ENCODE data around the gene GATAD2B.

Gene GATAD2B

GRCh38 chr1:153796786-153797659 lies 125.7 kb downstream of the GATAD2B start:
- no CpG with 5 or more reads among the region's 26 CpGs for WGBS (ENCODE audit: extremely low coverage, insufficient coverage, insufficient read length)
- Histone ChIP-seq H3K9me3 (ENCODE audit: insufficient read depth, low read depth, low read length) (no peaks in the 10 kb centered on the region), H2AK5ac (ENCODE audit: low read length) (no peak overlapping the region), H2AFZ (ENCODE audit: insufficient read depth, low read length, poor library complexity) (no peak overlapping the region), H3K23ac (ENCODE audit: low read length) (no peak overlapping the region), H3K14ac (ENCODE audit: low read length) (no peak overlapping the region), H3K4me2 (ENCODE audit: low read length) (no peak overlapping the region), H2BK12ac (ENCODE audit: low read length) (no peak overlapping the region), H3K27me3 (ENCODE audit: insufficient read depth, low read length) (no peaks in the 10 kb centered on the region), H3K79me1 (ENCODE audit: low read length) (no peaks in the 10 kb centered on the region), H3K9ac (ENCODE audit: low read length) (no peak overlapping the region), H3K36me3 (ENCODE audit: control insufficient read depth in 1 of 2, insufficient read depth in 2 of 2, low read length in 2 of 2) (peaks cover 14 to 16% of the 10 kb centered on the region in 2 experiments), H4K12ac (ENCODE audit: low read depth, low read length) (no peak overlapping the region), H3K4me1 (ENCODE audit: control insufficient read depth in 1 of 2, insufficient read depth in 2 of 2, low read length in 2 of 2) (no peaks in the 10 kb centered on the region), H3K27ac (ENCODE audit: low read depth, low read length) (no peak overlapping the region), H3K18ac (ENCODE audit: low read length) (no peak overlapping the region), H3K79me2 (ENCODE audit: control insufficient read depth, insufficient read depth, low read length, poor library complexity) (no peaks in the 10 kb centered on the region), H3K4ac (ENCODE audit: low read depth, low read length) (no peak overlapping the region), H4K91ac (ENCODE audit: low read depth, low read length) (no peak overlapping the region), H2BK5ac (ENCODE audit: low read depth, low read length, poor library complexity) (no peak overlapping the region), H4K8ac (ENCODE audit: low read depth, low read length) (no peak overlapping the region), H2BK120ac (ENCODE audit: insufficient read depth, low read length, poor library complexity) (no peak overlapping the region), H3K4me3 (ENCODE audit: low read depth, low read length) (no peak overlapping the region)
- DNase-seq: peak; percentile 71 to 92

- H3K23ac ChIP-seq (ENCODE audit: low read length): no peak overlapping the region
- no peaks in the 10 kb centered on the region for H3K79me2 ChIP-seq (ENCODE audit: control insufficient read depth, insufficient read depth, low read length, poor library complexity)
- DNase-seq: no peak
- no peak overlapping the region for H3K9ac ChIP-seq (ENCODE audit: low read length)
- H3K9me3 ChIP-seq (ENCODE audit: insufficient read depth, low read depth, low read length): no peaks in the 10 kb centered on the region
- no peak overlapping the region for H3K18ac ChIP-seq (ENCODE audit: low read length)
- H3K4me3 ChIP-seq (ENCODE audit: low read depth, low read length): no peak overlapping the region
- H2AFZ ChIP-seq (ENCODE audit: insufficient read depth, low read length, poor library complexity): no peak overlapping the region
- H4K12ac ChIP-seq (ENCODE audit: low read depth, low read length): no peak overlapping the region
- no peaks in the 10 kb centered on the region for H3K79me1 ChIP-seq (ENCODE audit: low read length)
- no peak overlapping the region for H4K8ac ChIP-seq (ENCODE audit: low read depth, low read length)
- H3K4ac ChIP-seq (ENCODE audit: low read depth, low read length): no peak overlapping the region
- H2BK12ac ChIP-seq (ENCODE audit: low read length): no peak overlapping the region
- H2BK120ac ChIP-seq (ENCODE audit: insufficient read depth, low read length, poor library complexity): no peak overlapping the region
- WGBS (ENCODE audit: extremely low coverage, insufficient coverage, insufficient read length): no CpG with 5 or more reads among the region's 9 CpGs
- H3K27ac ChIP-seq (ENCODE audit: low read depth, low read length): no peak overlapping the region
- H3K36me3 ChIP-seq (ENCODE audit: control insufficient read depth in 1 of 2, insufficient read depth in 2 of 2, low read length in 2 of 2): peaks cover 9 to 10% of the 10 kb centered on the region in 2 experiments
- no peak overlapping the region for H2BK5ac ChIP-seq (ENCODE audit: low read depth, low read length, poor library complexity)
- H3K4me1 ChIP-seq (ENCODE audit: control insufficient read depth in 1 of 2, insufficient read depth in 2 of 2, low read length in 2 of 2): no peaks in the 10 kb centered on the region
- H3K14ac ChIP-seq (ENCODE audit: low read length): no peak overlapping the region
- no peak overlapping the region for H2AK5ac ChIP-seq (ENCODE audit: low read length)
- no peaks in the 10 kb centered on the region for H3K27me3 ChIP-seq (ENCODE audit: insufficient read depth, low read length)
- H4K91ac ChIP-seq (ENCODE audit: low read depth, low read length): no peak overlapping the region
- no peak overlapping the region for H3K4me2 ChIP-seq (ENCODE audit: low read length)
Observed at GRCh38 chr1:153795934-153796785, 126.6 kb downstream of the GATAD2B start.

- no peak overlapping the region for H2BK5ac ChIP-seq (ENCODE audit: low read depth, low read length, poor library complexity)
- no peak overlapping the region for H4K12ac ChIP-seq (ENCODE audit: low read depth, low read length)
- H2BK12ac ChIP-seq (ENCODE audit: low read length): no peak overlapping the region
- H3K27ac ChIP-seq (ENCODE audit: low read depth, low read length): no peak overlapping the region
- H3K36me3 ChIP-seq (ENCODE audit: control insufficient read depth in 1 of 2, insufficient read depth in 2 of 2, low read length in 2 of 2): peaks cover 5 to 6% of the 10 kb centered on the region in 2 experiments
- H3K79me1 ChIP-seq (ENCODE audit: low read length): no peaks in the 10 kb centered on the region
- H3K4me1 ChIP-seq (ENCODE audit: control insufficient read depth in 1 of 2, insufficient read depth in 2 of 2, low read length in 2 of 2): no peaks in the 10 kb centered on the region
- H3K27me3 ChIP-seq (ENCODE audit: insufficient read depth, low read length): no peaks in the 10 kb centered on the region
- H3K79me2 ChIP-seq (ENCODE audit: control insufficient read depth, insufficient read depth, low read length, poor library complexity): no peaks in the 10 kb centered on the region
- no peak overlapping the region for H2BK120ac ChIP-seq (ENCODE audit: insufficient read depth, low read length, poor library complexity)
- no peak overlapping the region for H3K14ac ChIP-seq (ENCODE audit: low read length)
- H3K9ac ChIP-seq (ENCODE audit: low read length): no peak overlapping the region
- no peak overlapping the region for H4K91ac ChIP-seq (ENCODE audit: low read depth, low read length)
- no peak overlapping the region for H3K23ac ChIP-seq (ENCODE audit: low read length)
- no CpG with 5 or more reads among the region's 18 CpGs for WGBS (ENCODE audit: extremely low coverage, insufficient coverage, insufficient read length)
- H3K18ac ChIP-seq (ENCODE audit: low read length): no peak overlapping the region
- H3K4me2 ChIP-seq (ENCODE audit: low read length): no peak overlapping the region
- no peak for DNase-seq
- no peak overlapping the region for H3K4ac ChIP-seq (ENCODE audit: low read depth, low read length)
- no peak overlapping the region for H4K8ac ChIP-seq (ENCODE audit: low read depth, low read length)
- H3K9me3 ChIP-seq (ENCODE audit: insufficient read depth, low read depth, low read length): no peaks in the 10 kb centered on the region
- no peak overlapping the region for H2AFZ ChIP-seq (ENCODE audit: insufficient read depth, low read length, poor library complexity)
- H2AK5ac ChIP-seq (ENCODE audit: low read length): no peak overlapping the region
- no peak overlapping the region for H3K4me3 ChIP-seq (ENCODE audit: low read depth, low read length)
Observed at GRCh38 chr1:153795330-153795837, 127.4 kb downstream of the GATAD2B start.

GRCh38 chr1:153794624-153795329 lies 128.0 kb downstream of the GATAD2B start:
- H2AFZ ChIP-seq (ENCODE audit: insufficient read depth, low read length, poor library complexity): no peak overlapping the region
- H3K79me1 ChIP-seq (ENCODE audit: low read length): no peaks in the 10 kb centered on the region
- no peaks in the 10 kb centered on the region for H3K27me3 ChIP-seq (ENCODE audit: insufficient read depth, low read length)
- H2BK5ac ChIP-seq (ENCODE audit: low read depth, low read length, poor library complexity): no peak overlapping the region
- no peak overlapping the region for H3K18ac ChIP-seq (ENCODE audit: low read length)
- no peak overlapping the region for H3K27ac ChIP-seq (ENCODE audit: low read depth, low read length)
- H4K91ac ChIP-seq (ENCODE audit: low read depth, low read length): no peak overlapping the region
- no peaks in the 10 kb centered on the region for H3K79me2 ChIP-seq (ENCODE audit: control insufficient read depth, insufficient read depth, low read length, poor library complexity)
- H3K36me3 ChIP-seq (ENCODE audit: control insufficient read depth in 1 of 2, insufficient read depth in 2 of 2, low read length in 2 of 2): peaks cover 0 to 1% of the 10 kb centered on the region in 2 experiments
- H3K23ac ChIP-seq (ENCODE audit: low read length): no peak overlapping the region
- no peaks in the 10 kb centered on the region for H3K4me1 ChIP-seq (ENCODE audit: control insufficient read depth in 1 of 2, insufficient read depth in 2 of 2, low read length in 2 of 2)
- H2BK12ac ChIP-seq (ENCODE audit: low read length): no peak overlapping the region
- H4K8ac ChIP-seq (ENCODE audit: low read depth, low read length): no peak overlapping the region
- no peak overlapping the region for H2AK5ac ChIP-seq (ENCODE audit: low read length)
- H2BK120ac ChIP-seq (ENCODE audit: insufficient read depth, low read length, poor library complexity): no peak overlapping the region
- no CpG with 5 or more reads among the region's 14 CpGs for WGBS (ENCODE audit: extremely low coverage, insufficient coverage, insufficient read length)
- no peak overlapping the region for H3K4me3 ChIP-seq (ENCODE audit: low read depth, low read length)
- no peak for DNase-seq
- H3K4ac ChIP-seq (ENCODE audit: low read depth, low read length): no peak overlapping the region
- no peak overlapping the region for H3K9ac ChIP-seq (ENCODE audit: low read length)
- no peak overlapping the region for H3K14ac ChIP-seq (ENCODE audit: low read length)
- H3K9me3 ChIP-seq (ENCODE audit: insufficient read depth, low read depth, low read length): no peaks in the 10 kb centered on the region
- no peak overlapping the region for H4K12ac ChIP-seq (ENCODE audit: low read depth, low read length)
- H3K4me2 ChIP-seq (ENCODE audit: low read length): no peak overlapping the region

Measured in trophoblast cell (in vitro differentiated cells and primary cell).